H1 (cell line): Measurements from ENCODE around the gene IGFALS. TPM values are rescaled to one million over a fixed set of nuclear protein-coding genes. Genes with fewer than 3 reads are reported as not detected.

Experiments
- CTCF ChIA-PET: fragments of 300-600 bp; sonication (Branson Sonifier 250); formaldehyde crosslinking; loops from one replicate; lab custom pipeline; 2021; ENCODE audit not compliant: partially characterized antibody; lab: Charles Lee
- POLR2A ChIA-PET: fragments of 300-600 bp; sonication (Branson Sonifier 250); formaldehyde crosslinking; loops from one replicate; lab custom pipeline; 2021; ENCODE audit warnings: inconsistent platforms; ENCODE audit not compliant: partially characterized antibody; lab: Charles Lee
- DNase-seq, 2 experiments: peaks; one replicate each; pipeline versions ENCODE4 v3.0.0 to v3.0.0-alpha.2; 2010 to 2022; ENCODE audit warnings: low spot score in 2 of 2, low read depth in 1 of 2, mixed read lengths in 1 of 2
- FAIRE-seq: peaks from 2 replicates; lab custom pipeline; 2011; peaks lifted over from hg19 to GRCh38; lab: Jason Lieb, UNC
- H2AFZ ChIP-seq: 2 replicates; pipeline ENCODE4 v1.8.1; 2012; ENCODE audit warnings: low read length, inconsistent platforms
- H2AK5ac ChIP-seq: 2 replicates; pipeline ENCODE4 v1.6.1; 2013; ENCODE audit warnings: low read depth, low read length
- H2BK120ac ChIP-seq: replicated peaks from 2 replicates; pipeline ENCODE3; 2013; ENCODE audit warnings: low read depth, low read length, inconsistent platforms
- H2BK12ac ChIP-seq: 2 replicates; pipeline ENCODE4 v1.6.1; 2013; ENCODE audit warnings: low read depth, low read length
- H2BK15ac ChIP-seq: 2 replicates; pipeline ENCODE4 v1.6.1; 2013; ENCODE audit warnings: low read length
- H2BK20ac ChIP-seq: 2 replicates; pipeline ENCODE4 v1.6.1; 2013; ENCODE audit warnings: low read length
- H2BK5ac ChIP-seq: 2 replicates; pipeline ENCODE4 v1.6.1; 2013; ENCODE audit warnings: low read depth, low read length
- H3K14ac ChIP-seq: 2 replicates; pipeline ENCODE4 v1.6.1; 2013; ENCODE audit warnings: inconsistent platforms; ENCODE audit not compliant: insufficient read length
- H3K18ac ChIP-seq: 2 replicates; pipeline ENCODE4 v1.6.1; 2013; ENCODE audit warnings: low read length; ENCODE audit errors: extremely low read depth
- H3K23ac ChIP-seq: 2 replicates; pipeline ENCODE4 v1.6.1; 2013; ENCODE audit warnings: inconsistent platforms; ENCODE audit not compliant: insufficient read length
- H3K23me2 ChIP-seq: 2 replicates; pipeline ENCODE4 v1.6.1; 2013; ENCODE audit warnings: low read depth, low read length
- H3K27ac ChIP-seq: 2 replicates; pipeline ENCODE4 v1.6.1; 2011; ENCODE audit warnings: low read depth, low read length, inconsistent platforms
- H3K27me3 ChIP-seq, 4 experiments: replicated peaks in 1 of 4; 1 replicate in 1 of 4; 2 replicates in 3 of 4; pipeline versions ENCODE4 v1.6.1 to v1.8.1; 2011 to 2013; ENCODE audit warnings: low read length in 3 of 4, mild to moderate bottlenecking in 3 of 4, inconsistent platforms in 2 of 4, mixed read lengths in 2 of 4, moderate library complexity in 1 of 4; ENCODE audit not compliant: control insufficient read depth in 3 of 4, insufficient read depth in 3 of 4; ENCODE audit errors: extremely low read depth in 1 of 4
- H3K36me3 ChIP-seq, 4 experiments: 2 replicates each; pipeline versions ENCODE4 v1.6.1 to v1.8.1; 2011 to 2013; ENCODE audit warnings: mild to moderate bottlenecking in 4 of 4, low read length in 3 of 4, moderate library complexity in 2 of 4, control low read depth in 1 of 4, inconsistent platforms in 1 of 4; ENCODE audit not compliant: insufficient read depth in 4 of 4, control insufficient read depth in 2 of 4
- H3K4ac ChIP-seq: replicated peaks from 2 replicates; pipeline ENCODE3; 2013; ENCODE audit warnings: low read length, low read depth, mixed read lengths, inconsistent platforms; ENCODE audit not compliant: insufficient read length
- H3K4me1 ChIP-seq, 4 experiments: replicated peaks in 1 of 4; 1 replicate in 1 of 4; 2 replicates in 3 of 4; pipeline versions ENCODE4 v1.6.1 to v1.8.1; 2011 to 2013; ENCODE audit warnings: low read length in 3 of 4, inconsistent platforms in 2 of 4, mixed read lengths in 1 of 4; ENCODE audit not compliant: insufficient read depth in 4 of 4, control insufficient read depth in 3 of 4
- H3K4me2 ChIP-seq, 2 experiments: 2 replicates each; pipeline versions ENCODE4 v1.6.1 to v1.8.1; 2011 to 2013; ENCODE audit warnings: low read depth in 2 of 2, low read length in 2 of 2, control low read depth in 1 of 2, inconsistent platforms in 1 of 2, mild to moderate bottlenecking in 1 of 2; ENCODE audit not compliant: insufficient read depth in 1 of 2
- H3K4me3 ChIP-seq, 4 experiments: fragments of 200-600, 300-600 bp in 1 of 4; sonication (generic), shearing (Covaris generic), sonication (Bioruptor Twin) in 1 of 4; 2 replicates each; pipeline versions ENCODE4 v1.5.1 to v1.8.1; 2011 to 2016; ENCODE audit warnings: low read length in 4 of 4, low read depth in 3 of 4, control low read depth in 2 of 4, inconsistent platforms in 2 of 4, mild to moderate bottlenecking in 2 of 4, mixed read lengths in 1 of 4, moderate library complexity in 1 of 4; ENCODE audit not compliant: insufficient read depth in 2 of 4; ENCODE audit errors: extremely low read depth in 1 of 4
- H3K56ac ChIP-seq: replicated peaks from 2 replicates; pipeline ENCODE3; 2013; ENCODE audit warnings: low read depth, mild to moderate bottlenecking, mixed read lengths, low read length, inconsistent platforms; ENCODE audit not compliant: insufficient read length
- H3K79me1 ChIP-seq: 2 replicates; pipeline ENCODE4 v1.6.1; 2013; ENCODE audit warnings: low read depth, low read length, control low read depth
- H3K79me2 ChIP-seq, 2 experiments: 2 replicates each; pipeline versions ENCODE4 v1.6.1 to v1.8.1; 2012 to 2013; ENCODE audit warnings: low read length in 2 of 2, mild to moderate bottlenecking in 2 of 2, inconsistent platforms in 1 of 2; ENCODE audit not compliant: insufficient read depth in 2 of 2, control insufficient read depth in 1 of 2
- H3K9ac ChIP-seq, 4 experiments: replicated peaks in 1 of 4; 1 replicate in 1 of 4; 2 replicates in 3 of 4; pipeline versions ENCODE4 v1.6.1 to v1.8.1; 2011 to 2013; ENCODE audit warnings: low read depth in 3 of 4, low read length in 3 of 4, control low read depth in 2 of 4, mild to moderate bottlenecking in 2 of 4, moderate library complexity in 2 of 4, inconsistent platforms in 1 of 4; ENCODE audit errors: extremely low read depth in 1 of 4
- H3K9me3 ChIP-seq, 2 experiments: 2 replicates each; pipeline versions ENCODE4 v1.6.1 to v1.8.1; 2012 to 2013; ENCODE audit warnings: mild to moderate bottlenecking in 2 of 2, moderate library complexity in 2 of 2, control low read depth in 1 of 2, inconsistent platforms in 1 of 2, low read depth in 1 of 2, low read length in 1 of 2, mixed read lengths in 1 of 2; ENCODE audit not compliant: insufficient read depth in 2 of 2
- H4K20me1 ChIP-seq, 2 experiments: replicated peaks in 1 of 2; 2 replicates each; pipeline versions ENCODE3 to v1.8.1; 2011 to 2013; ENCODE audit warnings: inconsistent platforms in 2 of 2, low read length in 2 of 2, mild to moderate bottlenecking in 1 of 2; ENCODE audit not compliant: insufficient read depth in 2 of 2, control insufficient read depth in 1 of 2
- H4K5ac ChIP-seq: 2 replicates; pipeline ENCODE4 v1.6.1; 2013; ENCODE audit warnings: low read length, low read depth, mixed read lengths, inconsistent platforms; ENCODE audit not compliant: insufficient read length
- H4K8ac ChIP-seq: 2 replicates; pipeline ENCODE4 v1.8.0; 2013; ENCODE audit warnings: mild to moderate bottlenecking, moderate library complexity, low read length, inconsistent platforms; ENCODE audit not compliant: insufficient read depth; ENCODE audit errors: extremely low read depth
- H4K91ac ChIP-seq: replicated peaks from 2 replicates; pipeline ENCODE3; 2013; ENCODE audit warnings: low read length, mixed read lengths, inconsistent platforms; ENCODE audit not compliant: insufficient read length
- BACH1 ChIP-seq: IDR thresholded peaks from 2 replicates; pipeline ENCODE4 v1.6.1; 2012; ENCODE audit warnings: low read length, improper control_type of control experiment
- CBX8 ChIP-seq: fragments of 300-800, 300-1000 bp; sonication (generic); IDR thresholded peaks from 2 replicates; pipeline ENCODE4 v1.7.1; 2016; ENCODE audit warnings: low read depth, low read length, borderline replicate concordance
- CHD2 ChIP-seq: IDR thresholded peaks from 2 replicates; pipeline ENCODE4 v1.6.1; 2012; ENCODE audit warnings: low read length, improper control_type of control experiment
- E2F6 ChIP-seq: IDR thresholded peaks from 2 replicates; pipeline ENCODE4 v1.6.1; 2012; ENCODE audit warnings: inconsistent platforms
- HDAC2 ChIP-seq, 2 experiments: fragments of 300-600 bp in 1 of 2; sonication (generic) in 1 of 2; IDR thresholded peaks; 2 replicates each; pipeline ENCODE4 v1.6.1; 2011 to 2012; ENCODE audit warnings: low read depth in 2 of 2, low read length in 2 of 2, mild to moderate bottlenecking in 2 of 2, moderate library complexity in 2 of 2, borderline replicate concordance in 1 of 2, inconsistent platforms in 1 of 2
- JUND ChIP-seq: IDR thresholded peaks from 2 replicates; pipeline ENCODE4 v1.6.1; 2011; ENCODE audit warnings: mild to moderate bottlenecking, improper control_type of control experiment, low read length
- KDM5A ChIP-seq: fragments of 200-600 bp; IDR thresholded peaks from 2 replicates; pipeline ENCODE4 v1.7.1; 2012; ENCODE audit warnings: mild to moderate bottlenecking, low read length, inconsistent platforms, mixed read lengths
- POU5F1 ChIP-seq: IDR thresholded peaks from 2 replicates; pipeline ENCODE4 v1.6.1; 2011; ENCODE audit warnings: low read depth, mild to moderate bottlenecking, low read length, moderate library complexity
- RXRA ChIP-seq: IDR thresholded peaks from 2 replicates; pipeline ENCODE4 v1.6.1; 2011; ENCODE audit warnings: low read depth, mild to moderate bottlenecking, low read length, moderate library complexity; ENCODE audit not compliant: insufficient read depth
- SAP30 ChIP-seq: fragments of 300-600 bp; sonication (generic); IDR thresholded peaks from 2 replicates; pipeline ENCODE4 v1.7.1; 2012; ENCODE audit warnings: low read length, moderate library complexity, mild to moderate bottlenecking, inconsistent platforms; ENCODE audit not compliant: insufficient read depth, insufficient replicate concordance
- SP1 ChIP-seq: IDR thresholded peaks from 2 replicates; pipeline ENCODE4 v1.6.1; 2011; ENCODE audit warnings: low read depth, low read length
- TBP ChIP-seq: IDR thresholded peaks from 2 replicates; pipeline ENCODE4 v1.6.1; 2011; ENCODE audit warnings: low read depth, low read length, improper control_type of control experiment
- WGBS, 2 experiments: shearing (Covaris generic) in 1 of 2; methylation state at CpG; one replicate each; pipeline versions ENCODE4 v1.1.6 to v1.1.7; 2013 to 2015; ENCODE audit warnings: low lambda C conversion rate in 2 of 2, mixed read lengths in 2 of 2, inconsistent platforms in 1 of 2, low coverage in 1 of 2, missing lambda C conversion rate in 1 of 2; ENCODE audit not compliant: insufficient replicate concordance in 2 of 2, insufficient coverage in 1 of 2, insufficient read length in 1 of 2; ENCODE audit errors: extremely low coverage in 1 of 2, missing lambda C conversion rate in 1 of 2; 5-methylcytosine and 5-hydroxymethylcytosine counted together
- polyA plus RNA-seq, 7 experiments: library from polyadenylated mRNA; depleted of rRNA in 3 of 7; stranded (reverse) in 5 of 7; unstranded in 2 of 7; fragments of >200 nt in 5 of 7; fragments of 200-250 nt in 2 of 7; gene quantifications; 1 replicate in 5 of 7; 2 replicates in 1 of 7; 4 replicates in 1 of 7; pipeline versions ENCODE4 v1.2.1 to v1.2.3, GENCODE V29; 2011 to 2013; ENCODE audit warnings: missing spikeins in 2 of 7, mixed read lengths in 2 of 7
- total RNA-seq: library from RNA; stranded (reverse); fragmentation: NEBNext Ultra II Directional; extraction: Animal tissue kit (Norgen Biotek cat#: 25700); gene quantifications from 2 replicates; pipeline ENCODE4 v1.2.1, GENCODE V29; 2021

IGFALS gene
- total and polyA plus RNA-seq, 2 of the 8 experiments (the other 6 are each of a cell fraction or from before 2014, with no cell fraction given), result not detected

GRCh38 chr16:1800701-1801100, 7.2 kb upstream of the IGFALS start:
- H2BK5ac ChIP-seq, result no peak overlapping the region
- no peak overlapping the region for H2BK120ac ChIP-seq
- H3K4me2 ChIP-seq, result no peak overlapping the region
- H3K23me2 ChIP-seq, result no peaks in the 10 kb centered on the region
- H3K36me3 ChIP-seq, result no peaks in the 10 kb centered on the region
- H2BK12ac ChIP-seq, result no peak overlapping the region
- FAIRE-seq (no peak), DNase-seq (no peak)
- H4K5ac ChIP-seq, result no peak overlapping the region
- ChIA-PET POLR2A (interaction anchor here (1.5 kb wide), 1 partner anchor 26 kb away, joined by 3 read pairs; the partner anchor contains the start of genes FAHD1 and HAGH), CTCF (interaction anchor here (0.7 kb wide), 1 partner anchor 123 kb away, joined by 3 read pairs; no protein-coding TSS in a partner anchor)
- H3K79me1 ChIP-seq, result no peaks in the 10 kb centered on the region
- H3K56ac ChIP-seq, result no peak overlapping the region
- H3K4me3 ChIP-seq, result no peak overlapping the region
- H3K14ac ChIP-seq, result no peak overlapping the region
- H3K4me1 ChIP-seq, result no peaks in the 10 kb centered on the region
- H3K79me2 ChIP-seq, result no peaks in the 10 kb centered on the region
- no peak overlapping the region for H2BK20ac ChIP-seq
- no peaks in the 10 kb centered on the region for H4K20me1 ChIP-seq
- no peak overlapping the region for H3K23ac ChIP-seq
- no peak overlapping the region for H3K27ac ChIP-seq
- WGBS, 2 experiments, result 84% methylated on average over 10 of the region's 10 CpGs; no CpG with 5 or more reads in 1 of the 2 experiments
- no peak overlapping the region for H3K18ac ChIP-seq
- no peak overlapping the region for H2BK15ac ChIP-seq
- H3K4ac ChIP-seq, result no peak overlapping the region
- TF ChIP-seq CHD2 (no peak), BACH1 (no peak), JUND (no peak), E2F6 (no peak), SAP30 (no peak), POU5F1 (no peak), CBX8 (no peak), RXRA (no peak), TBP (no peak), KDM5A (no peak), HDAC2 (IDR thresholded peaks at IDR 0.05; ENCODE audit: borderline replicate concordance in 1 of 2, low read depth in 2 of 2, low read length in 2 of 2) (no peak), SP1 (no peak)
- H3K9ac ChIP-seq, result no peak overlapping the region
- no peak overlapping the region for H2AK5ac ChIP-seq
- no peak overlapping the region for H4K8ac ChIP-seq
- peaks cover 29 to 35% of the 10 kb centered on the region in 2 experiments for H3K9me3 ChIP-seq
- no peak overlapping the region for H4K91ac ChIP-seq
- no peaks in the 10 kb centered on the region for H3K27me3 ChIP-seq
- H2AFZ ChIP-seq, result no peak overlapping the region
